Measurements from ENCODE around the gene TCEA2. TPM values are rescaled to one million over a fixed set of nuclear protein-coding genes. Genes with fewer than 3 reads are reported as not detected.

The TCEA2 gene
- total and polyA plus RNA-seq, 9 of the 15 experiments (the other 6 are each of a cell fraction or from before 2014, with no cell fraction given), result 1.4 to 28.7 (median 5.4) TPM

GRCh38 chr20:64049060-64049877, 13.7 kb upstream of the TCEA2 start, which contains the start of gene SOX18 (continued):
- peak in 1 of 2 experiments; percentile 45 for TF ChIP-seq E2F6 (IDR thresholded peaks at IDR 0.05; ENCODE audit: borderline replicate concordance in 1 of 2, extremely low read depth in 1 of 2, insufficient read depth in 1 of 2, insufficient read length in 1 of 2, low read depth in 1 of 2, low read length in 1 of 2, poor library complexity in 1 of 2, severe bottlenecking in 1 of 2)
- peak; percentile 84; the same call in 1 of the 2 replicates for TF ChIP-seq EGR1 (conservative IDR thresholded peaks at IDR 0.05)
- no peak for TF ChIP-seq HDAC6 (IDR thresholded peaks at IDR 0.05; ENCODE audit: low read depth, low read length)
- no peak for TF ChIP-seq NR0B1 (IDR thresholded peaks at IDR 0.05; ENCODE audit: partially characterized antibody)
- TF ChIP-seq PHF8 (IDR thresholded peaks at IDR 0.05; ENCODE audit: borderline replicate concordance, low read length), result peak; percentile 32; the same call in 1 of the 2 replicates
- TF ChIP-seq ZNF740 (CRISPR knock-in tag; IDR thresholded peaks at IDR 0.05), result 0 out of 2 replicates have a peak, but pooled peaks have one; percentile 41
- no peak for TF ChIP-seq ZNF740 (tag; IDR thresholded peaks at IDR 0.05)
- peak in 1 of 3 experiments; percentile 39; a peak in 3 of 6 replicates for TF ChIP-seq CTCF (IDR thresholded peaks at IDR 0.05 in 2 of 3, conservative IDR thresholded peaks at IDR 0.05 in 1 of 3; ENCODE audit: insufficient read depth in 2 of 3, low read depth in 1 of 3, low read length in 3 of 3)
- peak; percentile 62 for TF ChIP-seq TBP (optimal IDR thresholded peaks at IDR 0.05; ENCODE audit: low read depth, low read length)
- TF ChIP-seq RBFOX2 (IDR thresholded peaks at IDR 0.05; ENCODE audit: low read depth, low read length), result peak; percentile 60
- TF ChIP-seq ZNF408 (CRISPR knock-in tag; IDR thresholded peaks at IDR 0.05; ENCODE audit: low read depth), result no peak
- TF ChIP-seq CHD1 (IDR thresholded peaks at IDR 0.05; ENCODE audit: low read length), result peak; percentile 69
- no peak for TF ChIP-seq E2F8 (IDR thresholded peaks at IDR 0.05; ENCODE audit: low read depth, partially characterized antibody)
- no peak for TF ChIP-seq FOXM1 (IDR thresholded peaks at IDR 0.05; ENCODE audit: low read depth)
- TF ChIP-seq FOXM1 (CRISPR knock-in tag; IDR thresholded peaks at IDR 0.05; ENCODE audit: low read depth), result no peak
